ENCODE measurements around the gene FOLR1.
A peak's percentile ranks its signal among the peaks of the same experiment; 100 is the strongest.

FOLR1 gene

GRCh38 chr11:72221386-72222075 is 29.6 kb downstream of the FOLR1 start:
- no peak for DNase-seq (ENCODE audit: low read depth, low spot score)
- no peak overlapping the region for H3K4me3 ChIP-seq (ENCODE audit: low read length)

- H3K4me3 ChIP-seq (ENCODE audit: low read length) = peak overlapping the region; percentile 64
- peak; percentile 4 for DNase-seq (ENCODE audit: low read depth, low spot score)
Measured at GRCh38 chr11:72222106-72222891, 30.4 kb downstream of the FOLR1 start.

- DNase-seq (ENCODE audit: low read depth, low spot score) = peak; percentile 93
- H3K4me3 ChIP-seq (ENCODE audit: low read length) = peak overlapping the region; percentile 64
Measured at GRCh38 chr11:72222907-72223614, 31.1 kb downstream of the FOLR1 start.

DNA sequence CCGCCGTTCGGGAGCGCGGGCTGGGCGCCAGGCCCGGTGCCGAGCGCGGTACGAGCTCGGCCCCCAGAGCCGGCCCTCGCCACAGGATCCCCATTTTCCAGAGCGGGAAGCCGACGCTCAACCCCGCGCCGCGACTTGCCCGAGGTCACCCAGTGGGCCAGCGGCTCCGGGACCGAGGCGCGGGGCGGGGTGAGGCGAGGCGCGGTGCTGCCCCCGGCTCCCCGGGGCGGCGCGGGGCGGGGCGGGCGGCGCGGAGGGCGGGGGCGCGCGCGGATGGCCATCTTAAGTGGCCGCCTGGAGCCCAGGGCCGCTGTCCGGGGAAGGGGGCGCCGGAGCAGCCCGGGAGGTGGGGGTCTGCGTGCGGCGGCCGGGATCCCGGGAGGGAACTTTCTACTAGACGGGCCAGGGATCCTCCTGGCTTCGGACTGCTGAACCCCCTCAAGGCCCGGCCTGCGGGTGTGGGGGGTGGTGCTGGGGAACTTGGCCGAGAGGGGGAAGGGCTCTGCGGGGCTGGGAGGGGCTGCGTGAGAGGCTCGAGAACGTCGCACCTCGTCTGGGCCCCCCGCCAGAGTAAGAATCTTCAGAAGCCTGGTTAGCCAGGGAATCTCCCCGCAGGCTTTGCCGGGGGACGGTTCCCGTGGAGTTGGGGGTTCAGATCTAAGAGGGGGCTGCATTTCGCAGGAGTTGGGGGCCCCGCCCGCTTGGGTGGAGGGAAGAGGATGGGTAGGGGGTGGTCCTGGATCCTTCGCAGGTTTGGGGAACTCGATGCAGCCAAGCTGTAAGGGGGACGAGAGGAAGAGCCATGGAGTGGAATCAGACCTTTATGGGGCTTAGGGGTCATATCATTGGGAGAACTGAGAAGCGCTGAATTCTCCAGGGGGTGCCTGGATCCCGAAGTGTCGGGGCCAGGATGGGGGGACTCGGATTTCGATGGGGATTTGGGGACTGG is 31.9 kb downstream of the FOLR1 start:
- no peak for DNase-seq (ENCODE audit: low read depth, low spot score)
- peak overlapping the region; percentile 64 for H3K4me3 ChIP-seq (ENCODE audit: low read length)

- no peak for DNase-seq (ENCODE audit: low read depth, low spot score)
- peak within 1 kb of the TSS; percentile 64 for H3K4me3 ChIP-seq (ENCODE audit: low read length)
Measured at GRCh38 chr11:72224564-72225410, 32.8 kb downstream of the FOLR1 start, which contains the start of gene INPPL1. Gene INPPL1 (plus strand): TSS chr11:72224767. CDS start chr11:72224985, 218 bp downstream.

- DNase-seq (ENCODE audit: low read depth, low spot score) = no peak
Measured at GRCh38 chr11:72225411-72225951, 33.5 kb downstream of the FOLR1 start.

GRCh38 chr11:72226701-72227100 is 34.8 kb downstream of the FOLR1 start:
- H3K4me3 ChIP-seq (ENCODE audit: low read length) = no peak overlapping the region
- DNase-seq (ENCODE audit: low read depth, low spot score) = no peak

More at GRCh38 chr11:72225411-72225951, 33.5 kb downstream of the FOLR1 start:
- H3K4me3 ChIP-seq (ENCODE audit: low read length) = peak overlapping the region; percentile 64

DNA sequence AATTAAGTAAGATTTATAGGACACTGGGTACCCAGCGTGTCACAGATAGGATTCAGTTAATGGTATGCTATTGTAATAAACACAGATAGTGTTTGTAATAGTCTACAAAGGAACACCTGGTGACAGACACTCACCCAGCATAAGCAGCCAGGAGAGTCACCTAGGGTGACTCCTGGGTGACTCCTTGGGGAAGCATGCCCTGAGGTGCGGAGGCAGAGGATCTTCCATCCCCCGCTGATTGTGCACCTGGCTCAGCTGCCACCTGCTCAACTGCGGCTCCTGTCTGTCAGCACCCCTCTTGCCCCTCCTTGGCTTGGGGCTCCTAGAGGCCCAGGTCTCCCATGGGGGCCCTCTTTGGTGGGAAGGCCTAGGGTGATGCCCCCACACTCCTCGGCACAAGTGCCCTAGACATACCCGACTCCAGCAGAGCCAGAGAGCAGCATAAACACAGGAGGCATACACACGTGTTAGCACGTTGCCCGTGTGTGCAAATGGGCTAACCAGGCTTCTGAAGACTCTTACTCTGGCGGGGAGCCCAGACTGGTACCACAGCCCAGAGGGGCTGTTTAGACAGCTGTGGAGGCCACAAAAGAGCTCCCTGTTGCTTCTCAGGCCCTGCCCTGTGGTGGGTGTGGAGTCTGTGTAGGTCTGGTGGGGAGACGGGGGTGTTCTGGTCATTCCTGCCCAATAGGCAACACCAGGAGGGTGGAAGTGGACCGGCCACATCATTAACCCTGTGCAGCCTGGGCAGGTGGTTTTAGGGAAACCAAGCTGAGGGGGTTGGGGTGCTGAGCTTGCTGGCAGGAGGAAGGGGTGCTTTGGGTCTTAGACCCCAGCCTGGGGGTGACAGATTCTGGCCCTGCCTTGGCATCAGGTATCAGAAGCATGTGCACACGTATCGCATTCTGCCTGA is 35.6 kb downstream of the FOLR1 start:
- no peak overlapping the region for H3K4me3 ChIP-seq (ENCODE audit: low read length)
- DNase-seq (ENCODE audit: low read depth, low spot score) = peak; percentile 42

DNA sequence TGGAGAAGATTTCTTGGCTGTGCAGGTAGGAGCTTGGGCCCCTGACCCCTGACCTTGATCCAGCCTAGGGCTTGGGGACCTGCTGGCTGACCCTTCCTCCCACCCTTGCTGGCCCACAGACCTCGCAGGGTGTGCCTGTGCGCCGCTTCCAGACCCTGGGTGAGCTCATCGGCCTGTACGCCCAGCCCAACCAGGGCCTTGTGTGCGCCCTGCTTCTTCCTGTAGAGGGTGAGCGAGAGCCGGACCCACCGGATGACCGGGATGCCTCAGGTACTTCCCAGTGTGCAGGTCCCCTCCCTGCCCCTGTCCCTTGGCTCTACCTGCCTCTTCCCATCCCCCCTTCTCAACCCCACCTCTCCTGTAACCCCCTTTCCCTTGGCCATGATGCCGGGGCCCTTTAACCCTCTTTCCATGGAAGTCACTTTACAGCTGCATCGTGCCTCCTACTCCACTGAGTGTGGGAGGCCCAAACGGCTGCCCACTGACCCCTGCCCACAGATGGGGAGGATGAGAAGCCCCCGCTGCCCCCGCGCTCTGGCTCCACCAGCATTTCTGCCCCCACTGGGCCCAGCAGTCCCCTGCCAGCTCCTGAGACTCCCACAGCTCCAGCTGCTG is 36.4 kb downstream of the FOLR1 start:
- no peak overlapping the region for H3K4me3 ChIP-seq (ENCODE audit: low read length)
- no peak for DNase-seq (ENCODE audit: low read depth, low spot score)

DNA sequence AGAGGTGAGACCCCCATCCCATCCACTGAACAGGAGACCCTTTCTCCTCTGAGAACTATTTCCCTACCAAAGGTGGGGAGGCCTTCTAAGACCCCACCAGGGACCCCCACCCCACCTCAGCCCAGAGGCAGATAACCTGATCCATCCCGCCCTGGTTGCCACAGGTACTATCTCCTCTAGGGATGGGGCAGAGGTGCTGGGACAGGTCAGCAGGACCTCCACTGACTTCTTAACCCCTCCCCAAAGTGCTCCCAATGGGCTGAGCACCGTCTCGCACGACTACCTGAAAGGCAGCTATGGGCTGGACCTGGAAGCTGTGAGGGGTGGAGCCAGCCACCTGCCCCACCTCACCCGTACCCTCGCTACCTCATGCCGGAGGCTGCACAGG is 36.9 kb downstream of the FOLR1 start:
- DNase-seq (ENCODE audit: low read depth, low spot score) = no peak
- H3K4me3 ChIP-seq (ENCODE audit: low read length) = no peak overlapping the region

GRCh38 chr11:72229336-72229924 is 37.5 kb downstream of the FOLR1 start:
- no peak for DNase-seq (ENCODE audit: low read depth, low spot score)
- H3K4me3 ChIP-seq (ENCODE audit: low read length) = no peak overlapping the region

- no peak for DNase-seq (ENCODE audit: low read depth, low spot score)
- H3K4me3 ChIP-seq (ENCODE audit: low read length) = no peak overlapping the region
Measured at GRCh38 chr11:72229925-72230763, 38.2 kb downstream of the FOLR1 start.

- H3K4me3 ChIP-seq (ENCODE audit: low read length) = no peak overlapping the region
- no peak for DNase-seq (ENCODE audit: low read depth, low spot score)
Measured at GRCh38 chr11:72230764-72231365, 38.9 kb downstream of the FOLR1 start.

- no peak for DNase-seq (ENCODE audit: low read depth, low spot score)
Measured at GRCh38 chr11:72231396-72232259, 39.7 kb downstream of the FOLR1 start.

More at GRCh38 chr11:72231396-72232259, 39.7 kb downstream of the FOLR1 start:
- no peak overlapping the region for H3K4me3 ChIP-seq (ENCODE audit: low read length)
